HepG2 (cell line): ENCODE measurements around the gene ANO4. TPM values are rescaled to one million over a fixed set of nuclear protein-coding genes. Genes with fewer than 3 reads are reported as not detected.

ENCODE experiments used
- ATAC-seq: fragments of 200-7000 bp; cut with Tn5 transposase; 3 replicates; pipeline ENCODE4 v1.9.1; 2020; ENCODE audit warnings: mild to moderate bottlenecking, moderate library complexity
- BruUV-seq: library from RNA; stranded (reverse); fragments of 400-500 nt; replicated peaks from 2 replicates; lab custom pipeline; 2021; lab: Mats Ljungman, UMichigan
- CTCF ChIA-PET: fragments of 300-600 bp; formaldehyde crosslinking; extraction: SDS; loops from one replicate; lab custom pipeline; 2021; ENCODE audit warnings: low total read pairs, inconsistent platforms, low intra/inter-chr PET ratio; lab: Yijun Ruan, JAX
- POLR2A ChIA-PET: fragments of 350-600 bp; sonication (Branson Sonifier 250); formaldehyde crosslinking; loops from one replicate; lab custom pipeline; 2020; ENCODE audit warnings: antibody characterized with exemption, inconsistent platforms; lab: Yijun Ruan, JAX
- DNase-seq: peaks from one replicate; pipeline ENCODE4 v3.0.0-alpha.2; 2015; ENCODE audit warnings: low spot score
- FAIRE-seq: peaks from 3 replicates; lab custom pipeline; 2011; peaks lifted over from hg19 to GRCh38; lab: Jason Lieb, UNC
- H2AFZ ChIP-seq: one replicate; pipeline ENCODE4 v1.6.1; 2011; ENCODE audit warnings: low read length, inconsistent platforms
- H3K27ac ChIP-seq: fragments of 300-600 bp; 3 replicates; pipeline ENCODE4 v1.8.0; 2011; ENCODE audit warnings: mixed run types, mild to moderate bottlenecking, mixed read lengths, low read length, inconsistent platforms; ENCODE audit not compliant: insufficient read depth; ENCODE audit errors: extremely low read length
- H3K27me3 ChIP-seq, 2 experiments: fragments of 200-600 bp in 1 of 2; 2 replicates in 1 of 2; 3 replicates in 1 of 2; pipeline versions ENCODE4 v1.6.0 to v1.8.0; 2011; ENCODE audit warnings: low read length in 2 of 2, mild to moderate bottlenecking in 2 of 2, moderate library complexity in 2 of 2, inconsistent platforms in 1 of 2; ENCODE audit not compliant: insufficient read depth in 2 of 2, control insufficient read depth in 1 of 2
- H3K36me3 ChIP-seq, 2 experiments: fragments of 200-600 bp in 1 of 2; replicated peaks in 1 of 2; 2 replicates in 1 of 2; 3 replicates in 1 of 2; pipeline versions ENCODE4 v1.5.1 to v1.8.0; 2011; ENCODE audit warnings: low read length in 2 of 2, inconsistent platforms in 1 of 2; ENCODE audit not compliant: insufficient read depth in 2 of 2, control insufficient read depth in 1 of 2
- H3K4me1 ChIP-seq: 2 replicates; pipeline ENCODE4 v1.5.1; 2012; ENCODE audit warnings: low read length, inconsistent platforms; ENCODE audit not compliant: insufficient read depth
- H3K4me2 ChIP-seq: 2 replicates; pipeline ENCODE4 v1.6.0; 2011; ENCODE audit warnings: low read depth, low read length, inconsistent platforms
- H3K4me3 ChIP-seq, 3 experiments: fragments of 200-600 bp in 1 of 3; sonication (generic), shearing (Covaris generic) in 1 of 3; replicated peaks in 1 of 3; 2 replicates each; pipeline ENCODE4 v1.5.1; 2011 to 2016; ENCODE audit warnings: low read length in 3 of 3, inconsistent platforms in 2 of 3, low read depth in 2 of 3, mild to moderate bottlenecking in 2 of 3, control low read depth in 1 of 3, mixed read lengths in 1 of 3; ENCODE audit not compliant: insufficient read depth in 1 of 3
- H3K79me2 ChIP-seq: one replicate; pipeline ENCODE4 v1.6.1; 2011; ENCODE audit warnings: low read length, inconsistent platforms; ENCODE audit not compliant: insufficient read depth
- H3K9ac ChIP-seq: 2 replicates; pipeline ENCODE4 v1.6.0; 2011; ENCODE audit warnings: mild to moderate bottlenecking, low read depth, low read length, inconsistent platforms; ENCODE audit not compliant: insufficient read depth
- H3K9me3 ChIP-seq: 2 replicates; pipeline ENCODE4 v1.5.1; 2012; ENCODE audit warnings: mild to moderate bottlenecking, low read length
- H4K20me1 ChIP-seq: 2 replicates; pipeline ENCODE4 v1.6.0; 2011; ENCODE audit warnings: inconsistent platforms, mild to moderate bottlenecking, low read length, moderate library complexity; ENCODE audit not compliant: insufficient read depth
- DR1 ChIP-seq: sonication (generic); formaldehyde crosslinking; IDR thresholded peaks from 2 replicates; pipeline ENCODE4 v1.8.0; 2021; ENCODE audit warnings: mild to moderate bottlenecking, missing genetic modification reagents, inconsistent platforms
- FOXJ3 ChIP-seq: sonication (generic); formaldehyde crosslinking; IDR thresholded peaks from 2 replicates; pipeline ENCODE4 v1.4.0; 2020; ENCODE audit warnings: missing genetic modification reagents, mild to moderate bottlenecking, borderline replicate concordance
- GTF2F1 ChIP-seq: fragments of 150-350 bp; IDR thresholded peaks from 2 replicates; pipeline ENCODE4 v1.6.1; 2014; ENCODE audit warnings: low read length
- ISX ChIP-seq: sonication (generic); formaldehyde crosslinking; conservative IDR thresholded peaks from 2 replicates; pipeline ENCODE4 v1.5.0; 2020; ENCODE audit warnings: missing genetic modification reagents
- KDM4B ChIP-seq: sonication (generic); formaldehyde crosslinking; IDR thresholded peaks from 2 replicates; pipeline ENCODE4 v1.4.0; 2020; ENCODE audit warnings: missing genetic modification reagents
- MEIS2 ChIP-seq: sonication (generic); formaldehyde crosslinking; IDR thresholded peaks from 2 replicates; pipeline ENCODE4 v1.9.0; 2021; ENCODE audit warnings: mild to moderate bottlenecking, missing genetic modification reagents
- NFRKB ChIP-seq: fragments of 450-650 bp; IDR thresholded peaks from 2 replicates; pipeline ENCODE4 v1.6.1; 2017
- NR2F1 ChIP-seq, 2 experiments: fragments of 450-650 bp in 1 of 2; formaldehyde crosslinking in 1 of 2; IDR thresholded peaks; 2 replicates each; pipeline versions ENCODE4 v1.5.0 to v1.6.1; 2016 to 2020; ENCODE audit warnings: mild to moderate bottlenecking in 1 of 2, missing compliant biosample characterization in 1 of 2, missing genetic modification reagents in 1 of 2, moderate library complexity in 1 of 2
- RFXAP ChIP-seq: sonication (generic); formaldehyde crosslinking; IDR thresholded peaks from 2 replicates; pipeline ENCODE4 v1.4.0; 2020; ENCODE audit warnings: missing genetic modification reagents, borderline replicate concordance
- SRSF9 ChIP-seq: fragments of 200-400 bp; formaldehyde crosslinking; IDR thresholded peaks from 2 replicates; pipeline ENCODE4 v1.6.1; 2018; ENCODE audit warnings: borderline replicate concordance, mild to moderate bottlenecking, low read depth, low read length; ENCODE audit not compliant: insufficient read depth, poor library complexity, severe bottlenecking
- ZFYVE20 ChIP-seq: sonication (generic); formaldehyde crosslinking; IDR thresholded peaks from 2 replicates; pipeline ENCODE4 v1.8.0; 2023; ENCODE audit warnings: low read depth, mild to moderate bottlenecking, moderate library complexity, missing genetic modification reagents, borderline replicate concordance
- ZNF260 ChIP-seq: sonication (generic); formaldehyde crosslinking; IDR thresholded peaks from 2 replicates; pipeline ENCODE4 v1.4.0; 2020; ENCODE audit warnings: missing genetic modification reagents, low read depth, mild to moderate bottlenecking, borderline replicate concordance
- ZNF792 ChIP-seq: IDR thresholded peaks from 2 replicates; pipeline ENCODE4 v1.6.1; 2016
- ZSCAN20 ChIP-seq: sonication (generic); formaldehyde crosslinking; IDR thresholded peaks from 2 replicates; pipeline ENCODE4 v1.4.0; 2020; ENCODE audit warnings: missing genetic modification reagents, mild to moderate bottlenecking, borderline replicate concordance
- ZZZ3 ChIP-seq: sonication (generic); formaldehyde crosslinking; IDR thresholded peaks from 2 replicates; pipeline ENCODE4 v1.4.0; 2020; ENCODE audit warnings: missing genetic modification reagents, mild to moderate bottlenecking, borderline replicate concordance
- WGBS: methylation state at CpG from one replicate; pipeline ENCODE4 v1.1.6; 2017; ENCODE audit warnings: low lambda C conversion rate; 5-methylcytosine and 5-hydroxymethylcytosine counted together
- in situ Hi-C: cut with HindIII; loops from 2 replicates; pipeline ENCODE4 v1.10.0; 2017; ENCODE audit warnings: low pct_unique_long_range_greater_than_20kb; ENCODE audit not compliant: extremely low pct_ligation_motif_present
- intact Hi-C: fragments of 100-400 bp; cut with micrococcal nuclease; formaldehyde crosslinking; loops from one replicate; pipeline ENCODE4 v1.10.0; 2022; ENCODE audit not compliant: unreplicated experiment
- polyA plus RNA-seq, 8 experiments: library from polyadenylated mRNA; depleted of rRNA in 3 of 8; stranded (reverse) in 7 of 8; unstranded in 1 of 8; fragments of >200 nt; fragmentation: Illumina TruSeq in 4 of 8; extraction: Trizol in 4 of 8; gene quantifications; 2 replicates each; pipeline versions ENCODE4 v1.2.1 to v1.2.3, GENCODE V29; 2011 to 2016; ENCODE audit warnings: low read depth in 4 of 8, missing spikeins in 1 of 8, mixed read lengths in 1 of 8; ENCODE audit not compliant: insufficient read depth in 1 of 8
- total RNA-seq, 5 experiments: library from RNA; depleted of rRNA; stranded (reverse); fragments of >200 nt; fragmentation: Illumina TruSeq; extraction: Trizol; gene quantifications; 2 replicates each; pipeline ENCODE4 v1.2.3, GENCODE V29; 2016; ENCODE audit warnings: low read depth in 1 of 5
- TF ChIP-seq, protein P1 (sequence below): sonication (generic); formaldehyde crosslinking; IDR thresholded peaks from 2 replicates; pipeline ENCODE4 v1.4.0; 2020; ENCODE audit warnings: missing genetic modification reagents, borderline replicate concordance

ANO4 gene
- total and polyA plus RNA-seq, 2 of the 13 experiments (the other 11 are each of a cell fraction or from before 2014, with no cell fraction given) = not detected

DNA sequence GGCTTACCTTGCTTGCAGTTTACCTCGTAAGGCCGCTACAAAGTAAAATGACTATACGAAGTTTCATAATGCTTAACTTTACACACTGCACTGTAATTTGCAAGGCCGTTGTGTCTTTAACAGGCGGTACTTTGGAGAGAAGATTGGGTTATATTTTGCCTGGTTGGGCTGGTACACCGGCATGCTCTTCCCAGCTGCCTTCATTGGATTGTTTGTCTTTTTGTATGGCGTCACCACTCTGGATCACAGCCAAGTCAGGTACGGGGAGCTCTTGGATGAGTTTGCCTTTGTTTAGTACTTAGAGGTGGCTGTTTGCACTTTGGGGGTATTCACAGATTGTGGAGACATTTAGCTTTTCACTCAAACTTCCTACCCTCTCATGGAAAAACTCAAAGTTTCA lies 247.6 kb downstream of the ANO4 start (continued):
- no peak for TF ChIP-seq DR1 (CRISPR knock-in tag)
- TF ChIP-seq MEIS2 (CRISPR knock-in tag) = no peak
- TF ChIP-seq SRSF9 = no peak
- no peak for TF ChIP-seq NFRKB
- TF ChIP-seq KDM4B (CRISPR knock-in tag) = no peak
- TF ChIP-seq GTF2F1 = no peak
- TF ChIP-seq NR2F1 (CRISPR knock-in tag; IDR thresholded peaks at IDR 0.05) = no peak
- no peak for TF ChIP-seq ZZZ3 (CRISPR knock-in tag)
- no peak for TF ChIP-seq RFXAP
- TF ChIP-seq FOXJ3 = no peak
- TF ChIP-seq, protein P1, sequence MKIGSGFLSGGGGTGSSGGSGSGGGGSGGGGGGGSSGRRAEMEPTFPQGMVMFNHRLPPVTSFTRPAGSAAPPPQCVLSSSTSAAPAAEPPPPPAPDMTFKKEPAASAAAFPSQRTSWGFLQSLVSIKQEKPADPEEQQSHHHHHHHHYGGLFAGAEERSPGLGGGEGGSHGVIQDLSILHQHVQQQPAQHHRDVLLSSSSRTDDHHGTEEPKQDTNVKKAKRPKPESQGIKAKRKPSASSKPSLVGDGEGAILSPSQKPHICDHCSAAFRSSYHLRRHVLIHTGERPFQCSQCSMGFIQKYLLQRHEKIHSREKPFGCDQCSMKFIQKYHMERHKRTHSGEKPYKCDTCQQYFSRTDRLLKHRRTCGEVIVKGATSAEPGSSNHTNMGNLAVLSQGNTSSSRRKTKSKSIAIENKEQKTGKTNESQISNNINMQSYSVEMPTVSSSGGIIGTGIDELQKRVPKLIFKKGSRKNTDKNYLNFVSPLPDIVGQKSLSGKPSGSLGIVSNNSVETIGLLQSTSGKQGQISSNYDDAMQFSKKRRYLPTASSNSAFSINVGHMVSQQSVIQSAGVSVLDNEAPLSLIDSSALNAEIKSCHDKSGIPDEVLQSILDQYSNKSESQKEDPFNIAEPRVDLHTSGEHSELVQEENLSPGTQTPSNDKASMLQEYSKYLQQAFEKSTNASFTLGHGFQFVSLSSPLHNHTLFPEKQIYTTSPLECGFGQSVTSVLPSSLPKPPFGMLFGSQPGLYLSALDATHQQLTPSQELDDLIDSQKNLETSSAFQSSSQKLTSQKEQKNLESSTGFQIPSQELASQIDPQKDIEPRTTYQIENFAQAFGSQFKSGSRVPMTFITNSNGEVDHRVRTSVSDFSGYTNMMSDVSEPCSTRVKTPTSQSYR (CRISPR knock-in tag) = no peak

DNA sequence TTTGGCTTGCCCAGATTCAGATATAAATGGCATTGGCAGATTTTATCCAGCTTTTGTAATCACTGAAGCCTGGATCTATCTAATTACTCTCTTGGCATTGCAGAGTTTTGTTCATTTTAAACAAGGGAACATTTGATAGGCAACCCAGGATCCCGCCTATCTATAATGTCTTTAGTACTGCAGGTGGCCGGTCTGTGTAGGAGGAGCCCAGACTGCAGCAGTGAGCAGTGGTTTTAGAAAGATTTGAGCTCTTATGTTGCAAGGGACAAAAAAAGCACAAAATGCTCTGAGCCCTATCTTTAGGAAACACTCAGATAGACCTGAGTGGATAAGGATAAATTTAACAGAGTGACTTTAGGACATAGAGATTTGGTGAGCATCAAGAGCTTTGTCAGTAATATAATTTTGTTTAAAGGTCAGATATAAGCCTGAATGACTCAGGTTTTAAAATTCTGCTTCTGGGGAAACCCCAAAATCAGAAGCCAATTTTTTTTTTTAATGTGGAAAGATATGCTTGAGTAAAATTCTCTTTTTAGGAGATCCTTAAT lies 250.0 kb downstream of the ANO4 start:
- ATAC-seq (no peak), FAIRE-seq (no peak), DNase-seq (no peak)
- ChIA-PET CTCF (no interaction called here), POLR2A (no interaction called here)
- BruUV-seq = no TSS peak
- Histone ChIP-seq H3K9ac (no peak overlapping the region), H2AFZ (no peak overlapping the region), H3K27ac (no peak overlapping the region), H3K36me3 (no peaks in the 10 kb centered on the region), H3K4me2 (no peak overlapping the region), H3K4me3 (no peak overlapping the region), H3K9me3 (no peaks in the 10 kb centered on the region)
- intact Hi-C loops (no loop called here), in situ Hi-C loops (no loop called here)
- 8% methylated on average over 2 of the region's 2 CpGs for WGBS
- TF ChIP-seq ISX (CRISPR knock-in tag) (no peak), ZSCAN20 (CRISPR knock-in tag) (no peak), GTF2F1 (no peak), ZNF792 (CRISPR knock-in tag) (no peak), ZNF260 (CRISPR knock-in tag) (no peak), ZFYVE20 (CRISPR knock-in tag) (no peak)
- TF ChIP-seq, all 625 proteins: peak for 0
- Histone ChIP-seq H3K27me3 (no peaks in the 10 kb centered on the region; a peak in 1 of 5 replicates), H4K20me1 (no peaks in the 10 kb centered on the region), H3K79me2 (no peaks in the 10 kb centered on the region), H3K4me1 (no peaks in the 10 kb centered on the region)
